Activated CD8-positive, alpha-beta T cell treated with anti-CD3 and anti-CD28 coated beads for 36 hours (primary cell): ENCODE data around the gene BCL11B. TPM values are rescaled to one million over a fixed set of nuclear protein-coding genes. Genes with fewer than 3 reads are reported as not detected.

Source experiments
- ATAC-seq: fragments of 200-7000 bp; cut with Tn5 transposase; one replicate; pipeline ENCODE4 v1.10.0; 2021; ENCODE audit warnings: mild to moderate bottlenecking, moderate library complexity
- CTCF ChIA-PET: fragments of 350-600 bp; sonication (Branson Sonifier 250); formaldehyde crosslinking; loops from one replicate; lab custom pipeline; 2021; ENCODE audit warnings: antibody characterized with exemption; lab: Charles Lee
- POLR2A ChIA-PET: fragments of 350-600 bp; sonication (Branson Sonifier 250); formaldehyde crosslinking; loops from one replicate; lab custom pipeline; 2021; ENCODE audit warnings: antibody characterized with exemption; lab: Charles Lee
- DNase-seq: peaks from one replicate; pipeline ENCODE4 v3.0.0-alpha.2; 2020
- H3K27ac Mint-ChIP-seq: one replicate; pipeline ENCODE4 v1.8.0; 2021; ENCODE audit warnings: mild to moderate bottlenecking, mixed read lengths
- H3K27me3 Mint-ChIP-seq: one replicate; pipeline ENCODE4 v1.8.0; 2021; ENCODE audit warnings: mixed read lengths
- H3K36me3 Mint-ChIP-seq: one replicate; pipeline ENCODE4 v1.8.0; 2021; ENCODE audit warnings: low read depth, mixed read lengths
- H3K4me1 Mint-ChIP-seq: one replicate; pipeline ENCODE4 v1.8.0; 2021; ENCODE audit warnings: low read depth, mixed read lengths
- H3K4me3 Mint-ChIP-seq: one replicate; pipeline ENCODE4 v1.8.0; 2021; ENCODE audit warnings: mild to moderate bottlenecking, moderate library complexity, mixed read lengths
- H3K9me3 Mint-ChIP-seq: one replicate; pipeline ENCODE4 v1.8.0; 2021; ENCODE audit warnings: mixed read lengths
- intact Hi-C: fragments of 100-400 bp; cut with micrococcal nuclease; formaldehyde crosslinking; loops from one replicate; pipeline ENCODE4 v1.10.0; 2022
- total RNA-seq, 2 experiments: library from RNA; stranded (reverse); gene quantifications; one replicate each; pipeline ENCODE4 v1.2.3, GENCODE V29; 2021
- TF ChIP-seq, protein P1 (sequence below): fragments of 200-600 bp; IDR thresholded peaks from one replicate; pipeline ENCODE4 v1.8.0; 2022; ENCODE audit warnings: antibody characterized with exemption, mild to moderate bottlenecking

Gene BCL11B
- total RNA-seq, 2 experiments from 2014 or later, result 48.5 to 53.0 TPM

DNA sequence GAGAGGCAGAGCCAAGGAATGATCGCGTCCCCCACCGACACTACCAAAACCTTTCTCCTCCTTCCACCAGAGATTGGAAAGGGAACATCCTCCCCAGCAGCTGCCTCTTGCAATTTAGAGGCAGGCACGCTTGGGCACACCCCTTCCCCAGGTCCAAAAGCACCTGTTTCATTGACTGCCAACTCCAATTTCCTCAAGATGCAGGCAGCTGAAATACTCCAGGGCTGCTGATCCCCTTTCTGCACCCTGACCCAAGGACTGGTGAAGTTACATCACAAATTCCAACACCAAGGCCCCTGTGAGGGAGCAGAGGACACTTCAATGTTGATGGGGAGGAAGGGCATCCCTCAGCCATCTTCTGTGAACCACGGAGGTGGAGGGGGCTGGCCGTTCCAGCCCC lies 33.8 kb downstream of the BCL11B start:
- intact Hi-C loops, result no loop called here
- peak overlapping the region; percentile 79 for H3K4me3 Mint-ChIP-seq
- peaks cover 52% of the 10 kb centered on the region for H3K36me3 Mint-ChIP-seq
- no peaks in the 10 kb centered on the region for H3K9me3 Mint-ChIP-seq
- H3K27ac Mint-ChIP-seq, result peak overlapping the region; percentile 99
- TF ChIP-seq, protein P1, sequence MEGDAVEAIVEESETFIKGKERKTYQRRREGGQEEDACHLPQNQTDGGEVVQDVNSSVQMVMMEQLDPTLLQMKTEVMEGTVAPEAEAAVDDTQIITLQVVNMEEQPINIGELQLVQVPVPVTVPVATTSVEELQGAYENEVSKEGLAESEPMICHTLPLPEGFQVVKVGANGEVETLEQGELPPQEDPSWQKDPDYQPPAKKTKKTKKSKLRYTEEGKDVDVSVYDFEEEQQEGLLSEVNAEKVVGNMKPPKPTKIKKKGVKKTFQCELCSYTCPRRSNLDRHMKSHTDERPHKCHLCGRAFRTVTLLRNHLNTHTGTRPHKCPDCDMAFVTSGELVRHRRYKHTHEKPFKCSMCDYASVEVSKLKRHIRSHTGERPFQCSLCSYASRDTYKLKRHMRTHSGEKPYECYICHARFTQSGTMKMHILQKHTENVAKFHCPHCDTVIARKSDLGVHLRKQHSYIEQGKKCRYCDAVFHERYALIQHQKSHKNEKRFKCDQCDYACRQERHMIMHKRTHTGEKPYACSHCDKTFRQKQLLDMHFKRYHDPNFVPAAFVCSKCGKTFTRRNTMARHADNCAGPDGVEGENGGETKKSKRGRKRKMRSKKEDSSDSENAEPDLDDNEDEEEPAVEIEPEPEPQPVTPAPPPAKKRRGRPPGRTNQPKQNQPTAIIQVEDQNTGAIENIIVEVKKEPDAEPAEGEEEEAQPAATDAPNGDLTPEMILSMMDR, result no peak
- DNase-seq (no peak), ATAC-seq (no peak)
- H3K27me3 Mint-ChIP-seq, result no peaks in the 10 kb centered on the region
- H3K4me1 Mint-ChIP-seq, result peaks cover 85% of the 10 kb centered on the region
- CTCF ChIA-PET, result interaction anchor here (1.4 to 17.6 kb wide), 6 partner anchors 10 to 50 kb away, joined by 3 to 189 read pairs (median 8); partner anchors contain the start of gene BCL11B
- POLR2A ChIA-PET, result interaction anchor here (1.2 to 23.8 kb wide), 7 partner anchors 9 to 1103 kb away, joined by 4 to 496 read pairs (median 80); partner anchors contain the start of gene BCL11B

DNA sequence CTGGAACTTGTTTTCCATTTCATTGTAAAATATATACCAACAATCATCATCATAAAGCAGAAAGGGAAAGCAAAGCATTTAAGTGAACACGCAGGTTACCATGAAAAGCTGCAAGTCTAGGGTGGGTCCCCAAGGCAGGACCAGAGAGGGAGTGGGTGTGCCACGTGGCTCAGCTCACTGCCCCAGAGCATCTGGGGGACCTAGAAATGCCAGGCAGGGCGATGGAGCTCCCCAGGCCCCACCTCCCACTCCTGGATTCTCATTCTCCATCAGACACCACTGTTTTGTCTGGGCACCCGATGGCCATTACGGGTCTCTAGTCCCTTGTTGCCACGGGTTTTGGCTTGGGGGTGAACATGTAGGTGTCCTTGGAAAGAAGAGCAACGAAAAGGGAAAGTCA lies 34.7 kb downstream of the BCL11B start:
- TF ChIP-seq, protein P1, result no peak
- POLR2A ChIA-PET, result interaction anchor here (0.5 to 23.8 kb wide), 9 partner anchors 10 to 1102 kb away, joined by 3 to 496 read pairs (median 16); partner anchors contain the start of gene BCL11B
- Mint-ChIP-seq H3K27ac (peak overlapping the region; percentile 99), H3K27me3 (no peaks in the 10 kb centered on the region), H3K4me3 (peak overlapping the region; percentile 79), H3K4me1 (peaks cover 86% of the 10 kb centered on the region), H3K36me3 (peaks cover 49% of the 10 kb centered on the region), H3K9me3 (no peaks in the 10 kb centered on the region)
- ATAC-seq (peak; percentile 14), DNase-seq (no peak)
- CTCF ChIA-PET, result interaction anchor here (0.7 to 17.6 kb wide), 12 partner anchors 11 to 1100 kb away, joined by 3 to 189 read pairs (median 5); partner anchors contain the start of gene BCL11B
- intact Hi-C loops, result loop anchor here (2.0 kb wide), 1 partner anchor 30 kb away; no protein-coding TSS in a partner anchor

GRCh38 chr14:99236386-99237138 lies 35.4 kb downstream of the BCL11B start:
- Mint-ChIP-seq H3K36me3 (peaks cover 46% of the 10 kb centered on the region), H3K27me3 (no peaks in the 10 kb centered on the region), H3K27ac (peak overlapping the region; percentile 99), H3K9me3 (no peaks in the 10 kb centered on the region), H3K4me3 (peak overlapping the region; percentile 79), H3K4me1 (peaks cover 85% of the 10 kb centered on the region)
- CTCF ChIA-PET, result interaction anchor here (0.7 to 17.6 kb wide), 16 partner anchors 10 to 1099 kb away, joined by 3 to 189 read pairs (median 5); partner anchors contain the start of gene BCL11B
- POLR2A ChIA-PET, result interaction anchor here (0.7 to 23.8 kb wide), 10 partner anchors 9 to 1052 kb away, joined by 3 to 496 read pairs (median 12); partner anchors contain the start of gene BCL11B
- DNase-seq, result no peak
- TF ChIP-seq, protein P1, result no peak
- intact Hi-C loops, result loop anchor here (2.0 kb wide), 1 partner anchor 30 kb away; no protein-coding TSS in a partner anchor
- no peak for ATAC-seq

GRCh38 chr14:99235582-99236320 lies 36.2 kb downstream of the BCL11B start:
- TF ChIP-seq, protein P1, result no peak
- DNase-seq (no peak), ATAC-seq (no peak)
- intact Hi-C loops, result loop anchor here (2.0 kb wide), 1 partner anchor 31 kb away; no protein-coding TSS in a partner anchor
- Mint-ChIP-seq H3K36me3 (peaks cover 38% of the 10 kb centered on the region), H3K9me3 (no peaks in the 10 kb centered on the region), H3K4me1 (peaks cover 91% of the 10 kb centered on the region), H3K4me3 (peak overlapping the region; percentile 79), H3K27me3 (no peaks in the 10 kb centered on the region), H3K27ac (peak overlapping the region; percentile 99)
- CTCF ChIA-PET, result interaction anchor here (0.8 to 17.6 kb wide), 11 partner anchors 14 to 49 kb away, joined by 3 to 189 read pairs (median 5); partner anchors contain the start of gene BCL11B
- POLR2A ChIA-PET, result interaction anchor here (0.6 to 23.8 kb wide), 10 partner anchors 9 to 1258 kb away, joined by 3 to 496 read pairs (median 12); partner anchors contain the start of gene BCL11B
